ENCODE data around the gene JAK3. TPM values are rescaled to one million over a fixed set of nuclear protein-coding genes. Genes with fewer than 3 reads are reported as not detected.

JAK3 gene
- total and polyA plus RNA-seq, 2 of the 4 experiments (the other 2 are of a cell fraction), result 0.36 to 1.5 TPM

DNA sequence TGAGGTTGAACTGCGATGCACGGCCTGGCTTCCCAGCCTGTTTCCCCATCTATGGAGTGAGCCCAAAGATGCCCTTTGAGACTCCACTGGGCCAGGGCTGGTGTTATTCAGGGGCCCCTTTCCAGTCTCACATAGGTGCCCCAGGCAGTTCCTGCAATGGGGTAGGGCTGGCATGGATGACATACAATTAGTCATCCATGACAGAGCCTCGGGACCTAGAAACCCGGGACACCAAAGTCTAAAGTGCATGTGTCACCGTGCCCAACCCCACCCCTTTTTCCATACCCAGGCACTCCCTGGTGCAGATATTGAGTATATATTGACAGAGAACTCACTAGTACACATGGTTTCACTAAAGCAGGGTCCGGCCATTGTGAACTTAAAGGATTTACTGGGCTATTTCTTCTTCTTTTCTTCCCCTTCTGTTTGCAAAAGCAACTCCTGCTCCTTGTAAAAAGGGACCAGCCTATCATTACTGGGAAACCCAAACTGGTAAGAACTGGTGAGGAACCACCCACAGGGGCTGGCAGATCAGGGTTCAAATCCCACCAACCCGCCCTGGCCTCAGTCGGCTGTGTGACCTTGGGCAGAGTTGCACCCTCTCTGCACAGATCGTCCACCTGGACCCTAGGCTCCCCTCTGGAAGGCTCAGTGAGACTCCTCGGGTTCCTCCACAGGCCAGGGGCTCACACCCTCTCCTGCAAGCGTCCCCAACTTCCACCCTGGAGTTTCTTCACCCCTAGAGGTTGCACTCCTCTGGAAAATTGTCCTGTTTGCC lies 50.2 kb downstream of the JAK3 start:
- H2AFZ ChIP-seq (replicated peaks; ENCODE audit: low read length, poor library complexity), result no peak overlapping the region
- H3K9ac ChIP-seq (ENCODE audit: low read depth, low read length), result no peak overlapping the region
- ATAC-seq (ENCODE audit: low read depth) (no peak), DNase-seq (no peak)
- no peak overlapping the region for H2BK20ac ChIP-seq (ENCODE audit: low read depth, low read length)
- no peak overlapping the region for H2BK15ac ChIP-seq (ENCODE audit: low read depth, low read length)
- H4K20me1 ChIP-seq (ENCODE audit: insufficient read depth, low read length), result no peaks in the 10 kb centered on the region
- H3K14ac ChIP-seq (replicated peaks; ENCODE audit: low read depth, low read length), result no peak overlapping the region
- no peak overlapping the region for H2AK9ac ChIP-seq (replicated peaks; ENCODE audit: low read depth, low read length, poor library complexity)
- H3K56ac ChIP-seq (ENCODE audit: extremely low read depth, insufficient read depth, low read length), result no peak overlapping the region
- no peak overlapping the region for H2BK120ac ChIP-seq (ENCODE audit: low read depth, low read length)
- H3K23ac ChIP-seq (ENCODE audit: low read depth, low read length), result no peak overlapping the region
- no peaks in the 10 kb centered on the region for H3K79me1 ChIP-seq (ENCODE audit: low read depth in 1 of 2, low read length in 2 of 2)
- H4K91ac ChIP-seq (ENCODE audit: insufficient read depth, low read depth, low read length), result no peak overlapping the region
- H3K36me3 ChIP-seq (ENCODE audit: control insufficient read depth, insufficient read depth, low read length), result no peaks in the 10 kb centered on the region
- H3K27me3 ChIP-seq (ENCODE audit: control insufficient read depth, insufficient read depth, low read length), result peaks cover 68% of the 10 kb centered on the region
- ChIA-PET POLR2A (ENCODE audit: unreplicated experiment) (no interaction called here), CTCF (interaction anchor here (0.6 kb wide), 1 partner anchor 14 kb away, joined by 3 read pairs; no protein-coding TSS in a partner anchor)
- H3K9me1 ChIP-seq (ENCODE audit: insufficient read depth, low read length), result no peaks in the 10 kb centered on the region
- WGBS, 2 experiments (ENCODE audit: extremely low coverage in 2 of 2, insufficient read length in 1 of 2), result 13% methylated on average over 3 of the region's 11 CpGs; no CpG with 5 or more reads in 1 of the 2 experiments
- no peak overlapping the region for H3K4ac ChIP-seq (ENCODE audit: low read depth, low read length)
- intact Hi-C loops (cut with micrococcal nuclease) (no loop called here), in situ Hi-C loops (cut with MboI; ENCODE audit: low sequenced_read_pairs) (no loop called here), dilution Hi-C loops (cut with HindIII; ENCODE audit: low sequenced_read_pairs, unreplicated experiment) (no loop called here)
- no peak overlapping the region for H4K5ac ChIP-seq (ENCODE audit: low read depth, low read length)
- no peak overlapping the region for H2AK5ac ChIP-seq (ENCODE audit: low read depth, low read length)
- no peak overlapping the region for H3K18ac ChIP-seq (ENCODE audit: low read depth, low read length)
- TF ChIP-seq MAZ (IDR thresholded peaks at IDR 0.05; ENCODE audit: borderline replicate concordance, low read depth, low read length), result no peak
- no peak for TF ChIP-seq RAD21 (IDR thresholded peaks at IDR 0.05; ENCODE audit: low read length)
- TF ChIP-seq FOS (IDR thresholded peaks at IDR 0.05; ENCODE audit: low read depth, low read length), result no peak
- no peak for TF ChIP-seq BHLHE40 (IDR thresholded peaks at IDR 0.05; ENCODE audit: low read depth, low read length)
- TF ChIP-seq POLR2A (IDR thresholded peaks at IDR 0.05; ENCODE audit: low read depth, low read length), result no peak
- TF ChIP-seq, protein P1, sequence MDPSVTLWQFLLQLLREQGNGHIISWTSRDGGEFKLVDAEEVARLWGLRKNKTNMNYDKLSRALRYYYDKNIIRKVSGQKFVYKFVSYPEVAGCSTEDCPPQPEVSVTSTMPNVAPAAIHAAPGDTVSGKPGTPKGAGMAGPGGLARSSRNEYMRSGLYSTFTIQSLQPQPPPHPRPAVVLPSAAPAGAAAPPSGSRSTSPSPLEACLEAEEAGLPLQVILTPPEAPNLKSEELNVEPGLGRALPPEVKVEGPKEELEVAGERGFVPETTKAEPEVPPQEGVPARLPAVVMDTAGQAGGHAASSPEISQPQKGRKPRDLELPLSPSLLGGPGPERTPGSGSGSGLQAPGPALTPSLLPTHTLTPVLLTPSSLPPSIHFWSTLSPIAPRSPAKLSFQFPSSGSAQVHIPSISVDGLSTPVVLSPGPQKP (IDR thresholded peaks at IDR 0.05; ENCODE audit: borderline replicate concordance, low read depth, low read length), result no peak
- TF ChIP-seq CEBPB (IDR thresholded peaks at IDR 0.05; ENCODE audit: low read depth, low read length), result no peak
- no peak for TF ChIP-seq MAFK (IDR thresholded peaks at IDR 0.05; ENCODE audit: low read depth, low read length)
- H2BK5ac ChIP-seq (ENCODE audit: low read depth, low read length, poor library complexity, severe bottlenecking), result no peak overlapping the region
- BruUV-seq (replicated peaks), result no TSS peak
- no peak overlapping the region for H3K27ac ChIP-seq (ENCODE audit: insufficient read depth, low read length)
- H3K9me3 ChIP-seq (ENCODE audit: control insufficient read depth, insufficient read depth, low read length), result peaks cover 5% of the 10 kb centered on the region; the same call in 1 of the 2 replicates
- no peak overlapping the region for H3K4me3 ChIP-seq (ENCODE audit: insufficient read depth, low read depth, low read length)
- H3K4me1 ChIP-seq (ENCODE audit: control insufficient read depth, insufficient read depth, low read length), result no peaks in the 10 kb centered on the region
- H4K8ac ChIP-seq (ENCODE audit: low read depth in 2 of 2, low read length in 2 of 2), result no peak overlapping the region
- no peak overlapping the region for H3K4me2 ChIP-seq (ENCODE audit: low read depth, low read length)
